H9 (cell line): Measurements from ENCODE around the gene CFAP77. TPM values are rescaled to one million over a fixed set of nuclear protein-coding genes. Genes with fewer than 3 reads are reported as not detected.

Experiments used
- DNase-seq: peaks from one replicate; pipeline ENCODE4 v3.0.0-alpha.2; 2017
- H2AFZ ChIP-seq: one replicate; pipeline ENCODE4 v1.6.1; 2013; ENCODE audit warnings: mild to moderate bottlenecking, low read length, control low read depth, moderate library complexity
- H2AK5ac ChIP-seq: 2 replicates; pipeline ENCODE4 v1.6.1; 2013; ENCODE audit warnings: low read length, control low read depth, mixed read lengths; ENCODE audit not compliant: insufficient read length
- H2BK120ac ChIP-seq: one replicate; pipeline ENCODE4 v1.6.1; 2013; ENCODE audit warnings: low read depth, mild to moderate bottlenecking, low read length, control low read depth, inconsistent platforms; ENCODE audit not compliant: poor library complexity, severe bottlenecking
- H2BK12ac ChIP-seq: 2 replicates; pipeline ENCODE4 v1.6.1; 2013; ENCODE audit warnings: low read length, control low read depth, mixed read lengths, low read depth; ENCODE audit not compliant: insufficient read length
- H2BK15ac ChIP-seq: 2 replicates; pipeline ENCODE4 v1.6.1; 2013; ENCODE audit warnings: low read depth, low read length, control low read depth
- H2BK20ac ChIP-seq: one replicate; pipeline ENCODE4 v1.6.1; 2013; ENCODE audit warnings: low read depth, mild to moderate bottlenecking, low read length, control low read depth, inconsistent platforms; ENCODE audit not compliant: poor library complexity, severe bottlenecking
- H2BK5ac ChIP-seq: 2 replicates; pipeline ENCODE4 v1.6.1; 2013; ENCODE audit warnings: low read length, control low read depth, mixed read lengths; ENCODE audit not compliant: insufficient read length
- H3K14ac ChIP-seq: 2 replicates; pipeline ENCODE4 v1.6.1; 2013; ENCODE audit warnings: low read length, control low read depth; ENCODE audit not compliant: insufficient read depth
- H3K18ac ChIP-seq: 2 replicates; pipeline ENCODE4 v1.6.1; 2013; ENCODE audit warnings: low read depth, mild to moderate bottlenecking, mixed read lengths, low read length, control low read depth; ENCODE audit not compliant: insufficient read length
- H3K23ac ChIP-seq: 2 replicates; pipeline ENCODE4 v1.6.1; 2013; ENCODE audit warnings: low read length, control low read depth, mixed read lengths, low read depth; ENCODE audit not compliant: insufficient read length
- H3K23me2 ChIP-seq: 2 replicates; pipeline ENCODE4 v1.6.1; 2013; ENCODE audit warnings: low read depth, mild to moderate bottlenecking, mixed read lengths, low read length, control low read depth; ENCODE audit not compliant: insufficient read length, poor library complexity, severe bottlenecking
- H3K27ac ChIP-seq: 2 replicates; pipeline ENCODE4 v1.5.1; 2013; ENCODE audit warnings: low read length, control low read depth, mixed read lengths, low read depth; ENCODE audit not compliant: insufficient read length
- H3K27me3 ChIP-seq: 2 replicates; pipeline ENCODE4 v1.6.1; 2013; ENCODE audit warnings: low read length, control low read depth, inconsistent platforms; ENCODE audit not compliant: insufficient read depth
- H3K4ac ChIP-seq: 2 replicates; pipeline ENCODE4 v1.6.1; 2013; ENCODE audit warnings: low read depth, mild to moderate bottlenecking, control low read depth, inconsistent platforms, low read length, moderate library complexity
- H3K4me1 ChIP-seq: 2 replicates; pipeline ENCODE4 v1.6.1; 2013; ENCODE audit warnings: low read length, control low read depth, inconsistent platforms; ENCODE audit not compliant: insufficient read depth
- H3K4me2 ChIP-seq: 2 replicates; pipeline ENCODE4 v1.6.1; 2013; ENCODE audit warnings: low read length, control low read depth, mixed read lengths; ENCODE audit not compliant: insufficient read length, insufficient read depth
- H3K56ac ChIP-seq: 2 replicates; pipeline ENCODE4 v1.6.1; 2013; ENCODE audit warnings: low read depth, mild to moderate bottlenecking, mixed read lengths, low read length, control low read depth; ENCODE audit not compliant: insufficient read length
- H3K79me1 ChIP-seq: 2 replicates; pipeline ENCODE4 v1.6.1; 2013; ENCODE audit warnings: low read depth, mild to moderate bottlenecking, moderate library complexity, low read length, control low read depth, inconsistent platforms; ENCODE audit not compliant: insufficient read depth, poor library complexity, severe bottlenecking
- H3K79me2 ChIP-seq: 2 replicates; pipeline ENCODE4 v1.6.1; 2013; ENCODE audit warnings: low read length, control low read depth, inconsistent platforms; ENCODE audit not compliant: insufficient read depth
- H3K9ac ChIP-seq: 2 replicates; pipeline ENCODE4 v1.6.1; 2013; ENCODE audit warnings: low read length, control low read depth, mixed read lengths; ENCODE audit not compliant: insufficient read length; ENCODE audit errors: extremely low read depth
- H3K9me3 ChIP-seq: one replicate; pipeline ENCODE4 v1.6.1; 2013; ENCODE audit warnings: low read depth, low read length, inconsistent platforms; ENCODE audit not compliant: control insufficient read depth
- H3T11ph ChIP-seq: one replicate; pipeline ENCODE4 v1.6.1; 2013; ENCODE audit warnings: mild to moderate bottlenecking, low read length, control low read depth, inconsistent platforms
- H4K20me1 ChIP-seq: one replicate; pipeline ENCODE4 v1.6.1; 2013; ENCODE audit not compliant: control insufficient read depth, insufficient read length, insufficient read depth
- H4K5ac ChIP-seq: 2 replicates; pipeline ENCODE4 v1.6.1; 2013; ENCODE audit warnings: low read depth, mild to moderate bottlenecking, mixed read lengths, low read length, control low read depth; ENCODE audit not compliant: insufficient read length
- H4K8ac ChIP-seq: replicated peaks from 2 replicates; pipeline ENCODE4 v1.6.1; 2013; ENCODE audit warnings: low read length, control low read depth, mixed read lengths, low read depth; ENCODE audit not compliant: insufficient read length
- H4K91ac ChIP-seq: 2 replicates; pipeline ENCODE4 v1.6.1; 2013; ENCODE audit warnings: low read depth, mild to moderate bottlenecking, moderate library complexity, mixed read lengths, low read length, control low read depth; ENCODE audit not compliant: insufficient read length
- H3K27ac Mint-ChIP-seq, 3 experiments: 2 replicates in 2 of 3; 3 replicates in 1 of 3; pipeline ENCODE4 v1.8.0; 2020 to 2021; ENCODE audit warnings: mixed read lengths in 3 of 3, mild to moderate bottlenecking in 1 of 3, moderate library complexity in 1 of 3
- H3K27me3 Mint-ChIP-seq: 2 replicates; pipeline ENCODE4 v1.8.0; 2021; ENCODE audit warnings: low read depth, mild to moderate bottlenecking, moderate library complexity, mixed read lengths
- H3K36me3 Mint-ChIP-seq, 3 experiments: 2 replicates in 2 of 3; 3 replicates in 1 of 3; pipeline ENCODE4 v1.8.0; 2020 to 2021; ENCODE audit warnings: low read depth in 3 of 3, mixed read lengths in 3 of 3; ENCODE audit not compliant: insufficient read depth in 1 of 3
- H3K4me1 Mint-ChIP-seq, 2 experiments: 2 replicates each; pipeline ENCODE4 v1.8.0; 2020; ENCODE audit warnings: mixed read lengths in 2 of 2
- H3K4me3 Mint-ChIP-seq, 2 experiments: 2 replicates in 1 of 2; 3 replicates in 1 of 2; pipeline ENCODE4 v1.8.0; 2020 to 2021; ENCODE audit warnings: mild to moderate bottlenecking in 2 of 2, mixed read lengths in 2 of 2, moderate library complexity in 1 of 2
- H3K9me3 Mint-ChIP-seq, 2 experiments: 2 replicates in 1 of 2; 3 replicates in 1 of 2; pipeline ENCODE4 v1.8.0; 2020; ENCODE audit warnings: mild to moderate bottlenecking in 2 of 2, mixed read lengths in 2 of 2, moderate library complexity in 1 of 2
- CTCF ChIP-seq: fragments of 200-600 bp; sonication (generic); conservative IDR thresholded peaks from 3 replicates; pipeline ENCODE4 v1.8.0; 2021; ENCODE audit warnings: antibody characterized with exemption, mild to moderate bottlenecking
- WGBS: extraction: QIAGEN DNeasy Blood & Tissue Kit; methylation state at CpG from one replicate; pipeline ENCODE4 v1.1.7; 2013; ENCODE audit warnings: missing lambda C conversion rate, low lambda C conversion rate, mixed read lengths; ENCODE audit not compliant: insufficient read length; ENCODE audit errors: extremely low coverage; 5-methylcytosine and 5-hydroxymethylcytosine counted together
- total RNA-seq: library from RNA; stranded (reverse); gene quantifications from 2 replicates; pipeline ENCODE4 v1.2.1, GENCODE V29; 2021

Gene CFAP77
- total RNA-seq, 1 experiment from 2014 or later, result 0.72 TPM

GRCh38 chr9:132489536-132489935 is 79.5 kb downstream of the CFAP77 start:
- Histone ChIP-seq H3K27ac (no peak overlapping the region), H3K79me2 (no peaks in the 10 kb centered on the region), H4K8ac (no peak overlapping the region), H2BK20ac (no peak overlapping the region), H3K9ac (no peak overlapping the region), H4K91ac (no peak overlapping the region), H3K4me1 (no peaks in the 10 kb centered on the region), H3K4me2 (no peak overlapping the region), H2AK5ac (no peak overlapping the region), H3K4ac (no peak overlapping the region), H4K5ac (no peak overlapping the region), H4K20me1 (no peaks in the 10 kb centered on the region), H2BK15ac (no peak overlapping the region), H2BK12ac (no peak overlapping the region), H3K18ac (no peak overlapping the region), H3T11ph (no peak overlapping the region), H2BK5ac (no peak overlapping the region), H3K27me3 (no peaks in the 10 kb centered on the region), H3K56ac (no peak overlapping the region), H3K9me3 (no peaks in the 10 kb centered on the region), H3K14ac (no peak overlapping the region), H2BK120ac (no peak overlapping the region), H2AFZ (no peak overlapping the region), H3K23ac (no peak overlapping the region), H3K79me1 (no peaks in the 10 kb centered on the region), H3K23me2 (no peaks in the 10 kb centered on the region)
- Mint-ChIP-seq H3K9me3 (peaks cover 20 to 28% of the 10 kb centered on the region in 2 experiments), H3K36me3 (peaks cover 7 to 17% (median 8%) of the 10 kb centered on the region in 3 experiments; a peak in 6 of 7 replicates), H3K4me1 (peaks cover 4 to 12% of the 10 kb centered on the region in 2 experiments), H3K27me3 (peaks cover 13% of the 10 kb centered on the region), H3K4me3 (no peak overlapping the region), H3K27ac (no peak overlapping the region)
- no CpG with 5 or more reads among the region's 9 CpGs for WGBS
- no peak for DNase-seq
- no peak for TF ChIP-seq CTCF
